ENCODE measurements around the gene FAM200A. TPM values are rescaled to one million over a fixed set of nuclear protein-coding genes. Genes with fewer than 3 reads are reported as not detected.
"Not testable (repeated sequence)": the region's sequence is repeated elsewhere in the genome, so short reads cannot be mapped to it uniquely, and the experiment has no call there.

FAM200A gene
- total RNA-seq, 1 donor from 2014 or later, result 6.8 TPM

DNA sequence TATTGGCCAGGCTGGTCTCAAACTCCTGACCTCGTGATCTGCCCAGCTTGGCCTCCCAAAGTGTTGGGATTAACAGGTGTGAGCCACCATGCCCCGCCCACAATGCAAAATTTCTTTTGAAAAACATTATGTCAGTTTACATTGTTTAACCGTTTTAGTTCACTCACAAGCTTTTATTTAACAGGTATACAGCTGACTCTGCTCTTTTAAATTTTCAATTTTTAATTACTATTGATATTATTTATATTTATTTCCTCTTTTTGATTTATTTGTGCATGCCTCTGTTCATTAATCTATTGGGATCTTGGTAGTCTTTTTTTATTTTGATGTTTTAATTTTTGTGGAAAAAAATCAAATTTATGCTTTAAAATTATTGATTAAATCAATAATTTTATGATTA is 30.5 kb downstream of the FAM200A start:
- TF ChIP-seq CTCF (IDR thresholded peaks at IDR 0.05; ENCODE audit: unreplicated experiment), result no peak
- Mint-ChIP-seq H3K9me3 (ENCODE audit: unreplicated experiment) (no peaks in the 10 kb centered on the region), H3K27ac (ENCODE audit: unreplicated experiment) (no peak overlapping the region), H3K4me1 (ENCODE audit: unreplicated experiment) (no peaks in the 10 kb centered on the region), H3K4me3 (ENCODE audit: unreplicated experiment) (no peak overlapping the region), H3K27me3 (ENCODE audit: unreplicated experiment) (no peaks in the 10 kb centered on the region), H3K36me3 (ENCODE audit: low read depth, unreplicated experiment) (peaks cover 41% of the 10 kb centered on the region)
- no peak for DNase-seq (ENCODE audit: low spot score)

DNA sequence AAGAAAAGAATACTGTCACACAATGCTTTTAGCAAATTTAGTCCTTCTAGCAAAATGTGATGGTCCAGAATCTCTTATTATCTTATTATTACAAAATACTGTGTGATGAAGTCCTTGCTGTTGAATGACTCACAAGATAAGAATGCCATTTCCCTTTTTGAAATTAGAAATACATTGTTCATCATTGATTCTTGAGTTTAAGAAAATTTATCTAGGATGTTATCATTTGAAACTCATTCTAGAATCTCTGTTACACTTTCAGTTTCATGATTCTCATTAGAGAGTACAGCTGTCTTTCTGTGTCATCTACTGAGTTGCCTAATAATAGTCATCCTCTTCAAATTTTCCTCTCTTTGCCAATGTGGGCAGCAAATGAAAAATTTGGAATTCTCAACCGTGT is 37.9 kb downstream of the FAM200A start:
- no peak overlapping the region for H3K27ac Mint-ChIP-seq (ENCODE audit: unreplicated experiment)
- no peaks in the 10 kb centered on the region for H3K4me1 Mint-ChIP-seq (ENCODE audit: unreplicated experiment)
- no peak for TF ChIP-seq CTCF (IDR thresholded peaks at IDR 0.05; ENCODE audit: unreplicated experiment)
- H3K27me3 Mint-ChIP-seq (ENCODE audit: unreplicated experiment), result no peaks in the 10 kb centered on the region
- no peak for DNase-seq (ENCODE audit: low spot score)
- no peaks in the 10 kb centered on the region for H3K9me3 Mint-ChIP-seq (ENCODE audit: unreplicated experiment)
- H3K36me3 Mint-ChIP-seq (ENCODE audit: low read depth, unreplicated experiment), result peaks cover 28% of the 10 kb centered on the region
- H3K4me3 Mint-ChIP-seq (ENCODE audit: unreplicated experiment), result no peak overlapping the region

- H3K9me3 Mint-ChIP-seq (ENCODE audit: unreplicated experiment), result no peaks in the 10 kb centered on the region
- H3K27me3 Mint-ChIP-seq (ENCODE audit: unreplicated experiment), result peaks cover 8% of the 10 kb centered on the region
- H3K36me3 Mint-ChIP-seq (ENCODE audit: low read depth, unreplicated experiment), result peaks cover 12% of the 10 kb centered on the region
- peak overlapping the region; percentile 98 for H3K4me3 Mint-ChIP-seq (ENCODE audit: unreplicated experiment)
- DNase-seq (ENCODE audit: low spot score), result no peak
- no peak for TF ChIP-seq CTCF (IDR thresholded peaks at IDR 0.05; ENCODE audit: unreplicated experiment)
- peaks cover 26% of the 10 kb centered on the region for H3K4me1 Mint-ChIP-seq (ENCODE audit: unreplicated experiment)
- peak overlapping the region; percentile 97 for H3K27ac Mint-ChIP-seq (ENCODE audit: unreplicated experiment)
Observed at GRCh38 chr7:99505324-99505662, 46.6 kb downstream of the FAM200A start.

DNA sequence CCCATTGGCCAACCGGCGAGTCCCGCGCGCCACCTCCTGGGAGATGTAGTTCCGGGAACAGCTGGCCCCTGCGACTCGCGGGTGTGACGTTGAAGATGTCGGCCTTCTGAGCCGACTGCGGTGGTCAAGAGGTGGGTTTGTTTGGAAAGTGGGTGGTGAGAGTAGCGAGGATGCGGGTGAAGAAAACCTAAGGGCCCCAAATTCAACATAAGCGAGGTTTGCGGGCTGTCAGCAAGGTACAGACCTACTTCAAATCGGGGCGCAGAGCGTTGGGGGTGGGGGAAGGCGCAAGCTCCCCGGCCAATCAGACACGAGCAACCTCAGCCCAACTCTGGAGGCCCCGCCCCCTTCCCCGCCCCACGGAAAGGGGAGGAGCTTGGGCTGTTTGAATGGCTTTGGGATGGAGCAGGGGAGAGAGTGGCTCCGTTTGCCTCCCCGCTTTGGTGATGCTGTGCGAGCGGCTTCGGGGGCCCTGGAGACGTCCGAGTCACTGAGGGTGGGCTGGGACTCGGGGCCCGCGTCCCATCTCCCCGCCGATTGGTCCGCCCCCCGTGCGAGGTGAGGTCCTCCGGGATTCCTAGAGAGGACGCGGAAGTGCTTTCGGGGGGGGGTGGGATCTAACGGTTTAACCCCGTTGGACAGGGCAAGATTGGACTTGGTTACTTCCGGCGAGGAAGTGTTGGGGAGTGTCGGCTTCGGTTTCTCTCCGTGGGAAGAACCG is 47.2 kb downstream of the FAM200A start, which contains the start of gene ZKSCAN5:
Gene ZKSCAN5, plus strand, starts transcription at position 60 of the 721 bp plus-strand sequence. CDS start 1,383 bp downstream, outside the sequence.
- no peak for TF ChIP-seq CTCF (IDR thresholded peaks at IDR 0.05; ENCODE audit: unreplicated experiment)
- peak within 1 kb of the TSS; percentile 98 for H3K4me3 Mint-ChIP-seq (ENCODE audit: unreplicated experiment)
- peaks cover 31% of the 10 kb centered on the region for H3K4me1 Mint-ChIP-seq (ENCODE audit: unreplicated experiment)
- no peaks in the 10 kb centered on the region for H3K9me3 Mint-ChIP-seq (ENCODE audit: unreplicated experiment)
- DNase-seq (ENCODE audit: low spot score), result peak; percentile 97
- peaks cover 11% of the 10 kb centered on the region for H3K27me3 Mint-ChIP-seq (ENCODE audit: unreplicated experiment)
- peak within 1 kb of the TSS; percentile 97 for H3K27ac Mint-ChIP-seq (ENCODE audit: unreplicated experiment)
- H3K36me3 Mint-ChIP-seq (ENCODE audit: low read depth, unreplicated experiment), result peaks cover 12% of the 10 kb centered on the region

- no peak for TF ChIP-seq CTCF (IDR thresholded peaks at IDR 0.05; ENCODE audit: unreplicated experiment)
- Mint-ChIP-seq H3K36me3 (ENCODE audit: low read depth, unreplicated experiment) (peaks cover 12% of the 10 kb centered on the region), H3K27me3 (ENCODE audit: unreplicated experiment) (peaks cover 12% of the 10 kb centered on the region), H3K4me1 (ENCODE audit: unreplicated experiment) (peaks cover 35% of the 10 kb centered on the region), H3K4me3 (ENCODE audit: unreplicated experiment) (peak overlapping the region; percentile 98), H3K27ac (ENCODE audit: unreplicated experiment) (peak overlapping the region; percentile 97), H3K9me3 (ENCODE audit: unreplicated experiment) (no peaks in the 10 kb centered on the region)
- peak; percentile 98 for DNase-seq (ENCODE audit: low spot score)
Observed at GRCh38 chr7:99504281-99504602, 47.7 kb downstream of the FAM200A start.

DNA sequence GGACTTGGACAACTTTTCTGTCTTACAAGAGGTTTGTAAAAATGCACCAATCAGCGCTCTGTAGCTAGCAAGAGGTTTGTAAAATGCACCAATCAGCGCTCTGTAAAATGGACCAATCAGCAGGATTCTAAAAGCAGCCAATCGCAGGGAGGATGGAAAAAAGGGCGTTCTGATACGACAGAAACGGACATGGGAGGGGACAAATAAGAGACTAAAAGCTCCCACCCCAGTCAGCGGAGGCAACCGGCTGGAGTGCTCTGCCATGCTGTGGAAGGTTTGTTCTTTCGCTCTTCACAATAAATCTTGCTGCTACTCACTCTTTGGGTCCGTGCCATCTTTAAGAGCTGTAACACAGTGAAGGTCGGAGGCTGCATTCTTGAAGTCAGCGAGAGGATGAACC is 50.7 kb downstream of the FAM200A start:
- Mint-ChIP-seq H3K4me3 (ENCODE audit: unreplicated experiment) (peak overlapping the region; percentile 52), H3K27me3 (ENCODE audit: unreplicated experiment) (peaks cover 17% of the 10 kb centered on the region)
- DNase-seq (ENCODE audit: low spot score), result not testable (repeated sequence)

More for the DNA sequence above, 50.7 kb downstream of the FAM200A start:
- not testable (repeated sequence) for H3K27ac Mint-ChIP-seq (ENCODE audit: unreplicated experiment); H3K9me3 Mint-ChIP-seq (ENCODE audit: unreplicated experiment)
- H3K4me1 Mint-ChIP-seq (ENCODE audit: unreplicated experiment), result peaks cover 40% of the 10 kb centered on the region
- peaks cover 19% of the 10 kb centered on the region for H3K36me3 Mint-ChIP-seq (ENCODE audit: low read depth, unreplicated experiment)

All from endothelial cell (in vitro differentiated cells).